ENCODE data around the gene MYL4.
"Not testable (repeated sequence)": the region's sequence is repeated elsewhere in the genome, so short reads cannot be mapped to it uniquely, and the experiment has no call there.

Gene MYL4

DNA sequence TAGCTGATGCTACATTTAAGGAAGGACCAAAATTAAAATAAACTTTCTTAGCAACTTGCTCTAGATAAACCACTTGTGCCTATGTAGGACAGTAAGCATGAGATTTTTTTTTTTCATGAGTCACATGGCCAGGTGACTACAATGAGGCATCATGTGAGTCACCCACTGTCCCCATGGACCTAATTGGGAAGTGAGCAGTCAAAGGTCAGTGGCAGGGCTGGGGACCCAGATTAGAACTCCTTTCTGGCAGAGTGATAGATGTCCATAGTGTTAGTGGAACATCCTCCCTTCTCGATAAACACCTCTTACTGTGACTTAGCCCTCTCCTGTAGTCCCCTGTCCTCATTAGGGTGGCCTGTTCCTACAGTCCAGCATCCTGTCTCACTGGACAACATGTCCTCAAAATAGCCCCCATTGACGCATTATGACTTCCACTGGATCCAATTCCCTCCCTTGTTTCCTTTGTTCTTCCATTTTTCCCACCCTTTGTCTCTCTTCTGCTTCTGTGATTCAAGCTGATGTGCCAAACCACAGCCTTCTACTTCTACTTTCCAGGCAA, 56.9 kb downstream of the MYL4 start:
- TF ChIP-seq GABPA (IDR thresholded peaks at IDR 0.05; ENCODE audit: low read depth) (no peak), SPI1 (IDR thresholded peaks at IDR 0.05; ENCODE audit: borderline replicate concordance, low read depth) (no peak), POLR2AphosphoS5 (IDR thresholded peaks at IDR 0.05; ENCODE audit: low read depth) (no peak)
- TF ChIP-seq, protein P1, sequence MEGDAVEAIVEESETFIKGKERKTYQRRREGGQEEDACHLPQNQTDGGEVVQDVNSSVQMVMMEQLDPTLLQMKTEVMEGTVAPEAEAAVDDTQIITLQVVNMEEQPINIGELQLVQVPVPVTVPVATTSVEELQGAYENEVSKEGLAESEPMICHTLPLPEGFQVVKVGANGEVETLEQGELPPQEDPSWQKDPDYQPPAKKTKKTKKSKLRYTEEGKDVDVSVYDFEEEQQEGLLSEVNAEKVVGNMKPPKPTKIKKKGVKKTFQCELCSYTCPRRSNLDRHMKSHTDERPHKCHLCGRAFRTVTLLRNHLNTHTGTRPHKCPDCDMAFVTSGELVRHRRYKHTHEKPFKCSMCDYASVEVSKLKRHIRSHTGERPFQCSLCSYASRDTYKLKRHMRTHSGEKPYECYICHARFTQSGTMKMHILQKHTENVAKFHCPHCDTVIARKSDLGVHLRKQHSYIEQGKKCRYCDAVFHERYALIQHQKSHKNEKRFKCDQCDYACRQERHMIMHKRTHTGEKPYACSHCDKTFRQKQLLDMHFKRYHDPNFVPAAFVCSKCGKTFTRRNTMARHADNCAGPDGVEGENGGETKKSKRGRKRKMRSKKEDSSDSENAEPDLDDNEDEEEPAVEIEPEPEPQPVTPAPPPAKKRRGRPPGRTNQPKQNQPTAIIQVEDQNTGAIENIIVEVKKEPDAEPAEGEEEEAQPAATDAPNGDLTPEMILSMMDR (IDR thresholded peaks at IDR 0.05; ENCODE audit: insufficient read depth, low read length): no peak
- TF ChIP-seq, protein P2, sequence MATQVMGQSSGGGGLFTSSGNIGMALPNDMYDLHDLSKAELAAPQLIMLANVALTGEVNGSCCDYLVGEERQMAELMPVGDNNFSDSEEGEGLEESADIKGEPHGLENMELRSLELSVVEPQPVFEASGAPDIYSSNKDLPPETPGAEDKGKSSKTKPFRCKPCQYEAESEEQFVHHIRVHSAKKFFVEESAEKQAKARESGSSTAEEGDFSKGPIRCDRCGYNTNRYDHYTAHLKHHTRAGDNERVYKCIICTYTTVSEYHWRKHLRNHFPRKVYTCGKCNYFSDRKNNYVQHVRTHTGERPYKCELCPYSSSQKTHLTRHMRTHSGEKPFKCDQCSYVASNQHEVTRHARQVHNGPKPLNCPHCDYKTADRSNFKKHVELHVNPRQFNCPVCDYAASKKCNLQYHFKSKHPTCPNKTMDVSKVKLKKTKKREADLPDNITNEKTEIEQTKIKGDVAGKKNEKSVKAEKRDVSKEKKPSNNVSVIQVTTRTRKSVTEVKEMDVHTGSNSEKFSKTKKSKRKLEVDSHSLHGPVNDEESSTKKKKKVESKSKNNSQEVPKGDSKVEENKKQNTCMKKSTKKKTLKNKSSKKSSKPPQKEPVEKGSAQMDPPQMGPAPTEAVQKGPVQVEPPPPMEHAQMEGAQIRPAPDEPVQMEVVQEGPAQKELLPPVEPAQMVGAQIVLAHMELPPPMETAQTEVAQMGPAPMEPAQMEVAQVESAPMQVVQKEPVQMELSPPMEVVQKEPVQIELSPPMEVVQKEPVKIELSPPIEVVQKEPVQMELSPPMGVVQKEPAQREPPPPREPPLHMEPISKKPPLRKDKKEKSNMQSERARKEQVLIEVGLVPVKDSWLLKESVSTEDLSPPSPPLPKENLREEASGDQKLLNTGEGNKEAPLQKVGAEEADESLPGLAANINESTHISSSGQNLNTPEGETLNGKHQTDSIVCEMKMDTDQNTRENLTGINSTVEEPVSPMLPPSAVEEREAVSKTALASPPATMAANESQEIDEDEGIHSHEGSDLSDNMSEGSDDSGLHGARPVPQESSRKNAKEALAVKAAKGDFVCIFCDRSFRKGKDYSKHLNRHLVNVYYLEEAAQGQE (IDR thresholded peaks at IDR 0.05; ENCODE audit: insufficient replicate concordance, low read depth): no peak
- no peak overlapping the region for H3K4me3 ChIP-seq (replicated peaks; ENCODE audit: insufficient read depth, low read length)
- no peaks in the 10 kb centered on the region for H3K27me3 ChIP-seq (ENCODE audit: insufficient read depth, poor library complexity, severe bottlenecking)
- no peak overlapping the region for H3K27ac ChIP-seq (replicated peaks)
- DNase-seq (ENCODE audit: low read depth in 1 of 2, low spot score in 1 of 2): no peak

DNA sequence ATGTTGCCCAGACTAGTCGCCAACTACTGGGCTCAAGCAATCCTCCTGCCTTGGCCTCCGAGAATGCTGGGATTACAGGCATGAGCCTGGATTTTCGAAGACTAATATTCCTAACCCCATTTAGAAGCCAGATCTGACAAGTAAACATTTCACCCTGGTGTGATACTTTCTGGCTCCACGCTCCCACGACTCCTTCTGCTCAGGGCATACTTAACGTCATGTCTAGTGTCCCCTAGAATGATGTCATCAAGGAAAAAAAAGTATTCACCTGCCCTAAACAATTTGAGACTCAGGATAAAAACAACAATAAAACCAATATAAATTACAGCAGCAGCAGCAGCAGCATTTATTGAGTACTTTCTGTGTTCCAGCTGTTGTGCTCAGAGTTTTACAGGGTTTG, 57.6 kb downstream of the MYL4 start:
- DNase-seq (ENCODE audit: low read depth in 1 of 2, low spot score in 1 of 2): no peak
- H3K4me3 ChIP-seq (replicated peaks; ENCODE audit: insufficient read depth, low read length): no peak overlapping the region
- H3K27ac ChIP-seq (replicated peaks): no peak overlapping the region
- no peaks in the 10 kb centered on the region for H3K27me3 ChIP-seq (ENCODE audit: insufficient read depth, poor library complexity, severe bottlenecking)
- TF ChIP-seq, protein P1 (IDR thresholded peaks at IDR 0.05; ENCODE audit: insufficient read depth, low read length): no peak
- TF ChIP-seq POLR2AphosphoS5 (IDR thresholded peaks at IDR 0.05; ENCODE audit: low read depth): no peak

DNA sequence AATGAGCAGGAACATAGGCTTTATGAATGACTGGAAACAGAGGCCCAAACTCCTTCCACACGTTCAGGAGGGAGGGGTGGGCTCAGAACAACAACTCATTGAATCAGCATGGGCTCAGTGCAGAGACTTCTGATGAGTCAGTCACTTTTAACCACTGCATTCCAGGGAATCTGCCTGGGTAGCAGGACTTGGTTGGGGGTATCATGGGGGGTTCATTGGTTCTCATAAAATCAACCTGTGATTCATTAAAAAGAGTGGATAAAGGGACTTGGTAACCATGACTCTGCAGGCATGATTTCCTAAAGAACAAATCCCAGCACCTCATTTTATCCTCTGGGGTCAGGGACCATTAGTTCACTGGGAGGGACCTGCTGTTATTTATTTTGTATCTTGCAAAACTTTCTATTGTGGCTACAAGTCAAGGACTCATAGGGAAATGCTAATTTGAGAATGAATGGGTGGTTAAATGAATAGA, 58.2 kb downstream of the MYL4 start:
- DNase-seq (ENCODE audit: low read depth in 1 of 2, low spot score in 1 of 2): no peak
- H3K27me3 ChIP-seq (ENCODE audit: insufficient read depth, poor library complexity, severe bottlenecking): no peaks in the 10 kb centered on the region
- TF ChIP-seq, protein P1 (IDR thresholded peaks at IDR 0.05; ENCODE audit: insufficient read depth, low read length): no peak
- TF ChIP-seq SPI1 (IDR thresholded peaks at IDR 0.05; ENCODE audit: borderline replicate concordance, low read depth): no peak
- no peak for TF ChIP-seq GABPA (IDR thresholded peaks at IDR 0.05; ENCODE audit: low read depth)
- no peak for TF ChIP-seq POLR2AphosphoS5 (IDR thresholded peaks at IDR 0.05; ENCODE audit: low read depth)
- TF ChIP-seq, protein P2 (IDR thresholded peaks at IDR 0.05; ENCODE audit: insufficient replicate concordance, low read depth): no peak
- H3K27ac ChIP-seq (replicated peaks): no peak overlapping the region
- no peak overlapping the region for H3K4me3 ChIP-seq (replicated peaks; ENCODE audit: insufficient read depth, low read length)

DNA sequence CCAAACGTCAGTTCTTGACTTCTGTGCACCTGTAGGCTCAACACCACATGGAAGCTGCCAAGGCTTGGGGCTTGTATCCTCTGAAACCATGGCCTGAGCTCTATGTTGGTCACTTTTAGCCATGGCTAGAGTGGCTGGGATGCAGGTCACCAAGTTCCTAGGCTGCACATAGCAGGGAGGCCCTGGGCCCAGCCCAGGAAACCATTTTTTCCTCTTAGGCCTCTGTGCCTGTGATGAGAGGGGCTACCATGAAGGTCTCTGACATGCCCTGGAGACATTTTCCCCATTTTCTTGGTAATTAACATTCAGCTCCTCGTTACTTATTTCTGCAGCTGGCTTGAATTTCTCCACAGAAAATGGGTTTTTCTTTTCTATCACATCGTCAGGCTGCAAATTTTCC, 59.8 kb downstream of the MYL4 start:
- not testable (repeated sequence) for DNase-seq (ENCODE audit: low read depth in 1 of 2, low spot score in 1 of 2); H3K4me3 ChIP-seq (replicated peaks; ENCODE audit: insufficient read depth, low read length); H3K27me3 ChIP-seq (ENCODE audit: insufficient read depth, poor library complexity, severe bottlenecking); H3K27ac ChIP-seq (replicated peaks)

DNA sequence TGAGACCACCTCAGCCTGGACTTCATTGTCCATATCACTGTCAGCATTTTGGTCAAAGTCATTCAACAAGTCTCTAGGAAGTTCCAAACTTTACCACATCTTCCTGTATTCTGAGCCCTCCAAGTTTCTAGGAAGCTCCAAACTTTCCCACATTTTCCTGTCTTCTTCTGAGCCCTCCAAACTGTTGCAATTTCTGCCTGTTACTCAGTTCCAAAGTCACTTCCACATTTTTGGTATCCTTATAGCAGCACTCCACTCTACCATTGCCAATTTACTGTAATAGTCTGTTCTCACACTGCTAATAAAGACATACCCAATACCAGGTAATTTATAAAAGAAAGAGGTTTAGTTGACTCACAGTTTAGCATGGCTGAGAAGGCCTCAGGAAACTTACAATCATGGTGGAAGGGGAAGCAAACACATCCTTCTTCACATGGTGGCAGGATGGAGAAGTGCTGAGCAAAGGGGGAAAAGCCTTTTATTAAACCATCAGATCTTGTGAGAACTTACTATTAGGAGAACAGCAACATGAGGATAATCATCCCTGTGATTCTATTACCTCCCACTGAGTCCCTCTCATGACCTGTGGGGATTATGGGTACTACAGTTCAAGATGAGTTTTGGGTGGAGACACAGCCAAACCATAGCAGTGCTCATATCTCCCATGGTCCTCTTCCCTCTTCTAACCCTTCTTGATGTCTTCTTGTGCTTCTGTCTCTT, 60.6 kb downstream of the MYL4 start:
- not testable (repeated sequence) for H3K4me3 ChIP-seq (replicated peaks; ENCODE audit: insufficient read depth, low read length); DNase-seq (ENCODE audit: low read depth in 1 of 2, low spot score in 1 of 2); H3K27ac ChIP-seq (replicated peaks); H3K27me3 ChIP-seq (ENCODE audit: insufficient read depth, poor library complexity, severe bottlenecking)

All from HL-60 (cell line).